Hair follicle dermal papilla cell (primary cell): ENCODE results near the gene ZNF831. TPM values are rescaled to one million over a fixed set of nuclear protein-coding genes. Genes with fewer than 3 reads are reported as not detected.

Source experiments
- total RNA-seq: library from RNA; depleted of rRNA; stranded (reverse); fragments of >200 nt; gene quantifications from 2 replicates; pipeline ENCODE4 v1.2.3, GENCODE V29; 2012

The ZNF831 gene
- not detected in 2 replicates for total RNA-seq

DNA sequence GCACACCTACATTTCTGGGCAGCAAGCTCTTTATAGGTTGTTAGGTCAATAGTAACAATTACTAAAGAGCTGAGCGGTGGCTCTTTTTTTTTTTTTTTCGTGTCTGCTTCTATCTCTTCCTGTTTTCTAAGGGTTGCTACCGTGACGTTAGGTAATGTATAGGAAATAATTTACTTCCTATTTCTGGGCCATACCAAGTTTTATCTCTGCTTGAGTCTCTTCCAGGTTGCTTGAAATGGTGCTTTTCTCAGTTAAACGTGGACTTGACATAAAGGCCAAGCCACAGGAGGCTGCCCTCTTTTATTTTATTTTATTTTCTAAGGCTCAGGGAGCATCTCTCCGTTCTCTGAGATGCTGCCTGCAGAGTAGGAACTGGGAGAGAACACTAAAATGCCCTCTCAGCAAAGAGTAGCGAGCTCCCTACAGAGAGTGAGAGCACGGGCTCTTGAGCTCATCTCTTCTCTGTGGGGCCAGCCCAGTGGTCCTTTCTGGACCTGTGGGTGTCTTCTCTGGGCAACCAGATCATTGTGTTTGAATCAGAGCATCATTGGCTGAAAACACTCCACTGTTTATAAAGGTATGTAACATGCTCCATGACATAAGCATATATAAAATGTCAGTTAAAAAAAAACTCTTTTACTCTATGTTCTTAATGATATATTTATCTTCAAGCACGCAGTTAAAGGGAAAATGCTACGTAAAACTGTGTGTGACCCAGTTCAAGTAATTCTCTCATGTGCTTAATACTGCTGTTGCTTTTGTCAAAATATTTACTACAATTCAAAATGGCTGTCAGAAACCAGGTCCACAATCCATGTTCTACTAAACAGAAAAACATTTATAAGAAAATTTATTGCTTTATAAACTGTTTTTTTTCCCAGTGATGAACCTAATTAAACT is at the start of gene ZNF831:
Gene ZNF831, plus strand, starts transcription at position 191 of the 900 bp plus-strand sequence. CDS start 27,199 bp downstream, outside the sequence.

DNA sequence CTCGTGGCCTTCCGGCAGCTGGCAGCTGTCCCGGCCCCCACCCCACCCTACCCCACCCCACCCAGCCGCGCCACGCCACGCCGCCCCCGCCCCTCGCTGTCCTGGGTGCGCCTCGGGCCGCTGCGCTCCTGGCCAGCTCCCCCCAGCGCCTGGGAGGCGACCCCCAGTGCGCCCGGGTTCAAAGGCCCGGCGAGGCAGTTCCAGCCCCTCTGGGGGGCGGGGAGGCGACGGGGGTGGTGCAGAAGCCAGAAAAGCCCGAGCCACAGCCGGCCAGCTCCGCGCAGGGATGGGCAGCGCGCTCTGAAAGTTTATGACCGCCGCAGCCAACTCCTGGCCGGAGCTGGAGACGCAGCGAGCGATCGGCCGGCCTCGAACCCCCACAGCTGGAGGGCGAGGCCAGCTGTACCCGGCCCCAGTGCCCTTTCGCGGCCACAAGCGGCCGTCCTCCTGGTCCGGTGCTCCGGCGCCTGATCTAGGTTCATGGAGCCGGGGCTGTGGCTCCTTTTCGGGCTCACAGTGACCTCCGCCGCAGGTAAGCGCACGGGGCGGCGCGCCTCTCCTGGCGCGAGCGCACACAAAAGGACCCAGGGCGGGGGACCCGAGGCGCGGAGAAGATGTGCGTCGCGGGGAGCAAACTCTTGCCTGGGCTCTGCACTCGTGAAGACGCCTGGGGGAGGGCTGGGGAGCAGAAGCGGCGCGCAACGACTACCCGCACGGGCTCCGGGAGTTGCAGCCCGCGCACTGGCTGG is 136.9 kb downstream of the ZNF831 start, which contains the start of gene EDN3:
Gene EDN3, plus strand, starts transcription at position 279 of the 749 bp plus-strand sequence. Its CDS starts 202 bp downstream, at position 481.

Other genes with a start within 250 kb of the ZNF831 start
- gene NELFCD, start 182.6 kb upstream of the ZNF831 start, total RNA-seq: 66.8 and 70.9 TPM in 2 replicates
- gene CTSZ, start 156.6 kb upstream of the ZNF831 start, total RNA-seq: 118 and 137 TPM in 2 replicates
- gene TUBB1, start 144.4 kb upstream of the ZNF831 start, total RNA-seq: under 0.01 TPM in 1 of 2 replicates, not detected in the other
- gene ATP5F1E, start 131.5 kb upstream of the ZNF831 start, total RNA-seq: 13.7 and 15.3 TPM in 2 replicates
- 57.1 and 59.6 TPM in 2 replicates for gene PRELID3B, start 121.0 kb upstream of the ZNF831 start, total RNA-seq
- gene EDN3, start 136.8 kb downstream of the ZNF831 start, total RNA-seq: under 0.01 TPM in 1 of 2 replicates, not detected in the other